IMR-90 (cell line): ENCODE results near the gene DSCAML1. TPM values are rescaled to one million over a fixed set of nuclear protein-coding genes. Genes with fewer than 3 reads are reported as not detected.

ENCODE experiments used
- ATAC-seq: fragments of 200-7000 bp; cut with Tn5 transposase; 2 replicates; pipeline ENCODE4 v1.9.1; 2020; ENCODE audit warnings: low read depth, mild to moderate bottlenecking, moderate library complexity
- BruUV-seq: library from RNA; stranded (reverse); fragments of 400-500 nt; replicated peaks from 2 replicates; lab custom pipeline; 2021; lab: Mats Ljungman, UMichigan
- CTCF ChIA-PET: fragments of 300-600 bp; formaldehyde crosslinking; extraction: SDS; loops from one replicate; lab custom pipeline; 2021; ENCODE audit warnings: antibody characterized with exemption; lab: Yijun Ruan, JAX
- POLR2A ChIA-PET: fragments of 300-600 bp; sonication (Branson Sonifier 250); formaldehyde crosslinking; loops from one replicate; lab custom pipeline; 2022; ENCODE audit warnings: antibody characterized with exemption; ENCODE audit not compliant: unreplicated experiment; lab: Charles Lee
- DNase-seq: peaks from one replicate; pipeline ENCODE4 v3.0.0; 2013
- H2AFZ ChIP-seq: replicated peaks from 2 replicates; pipeline ENCODE3; 2013; ENCODE audit warnings: low read length, mild to moderate bottlenecking; ENCODE audit not compliant: poor library complexity
- H2AK5ac ChIP-seq: 2 replicates; pipeline ENCODE4 v1.6.1; 2013; ENCODE audit warnings: low read depth, low read length, inconsistent platforms
- H2AK9ac ChIP-seq: replicated peaks from 2 replicates; pipeline ENCODE3; 2013; ENCODE audit warnings: mild to moderate bottlenecking, low read depth, low read length, moderate library complexity; ENCODE audit not compliant: poor library complexity
- H2BK120ac ChIP-seq: 2 replicates; pipeline ENCODE4 v1.6.1; 2013; ENCODE audit warnings: low read depth, low read length, inconsistent platforms
- H2BK15ac ChIP-seq: 3 replicates; pipeline ENCODE4 v1.6.1; 2013; ENCODE audit warnings: low read depth, low read length, inconsistent platforms
- H2BK20ac ChIP-seq: 2 replicates; pipeline ENCODE4 v1.6.1; 2013; ENCODE audit warnings: low read depth, mild to moderate bottlenecking, inconsistent platforms, low read length, moderate library complexity
- H2BK5ac ChIP-seq: 2 replicates; pipeline ENCODE4 v1.6.1; 2013; ENCODE audit warnings: mild to moderate bottlenecking, low read depth, low read length, inconsistent platforms; ENCODE audit not compliant: poor library complexity, severe bottlenecking
- H3K14ac ChIP-seq: replicated peaks from 2 replicates; pipeline ENCODE4 v1.6.1; 2013; ENCODE audit warnings: low read depth, low read length, inconsistent platforms
- H3K18ac ChIP-seq: 2 replicates; pipeline ENCODE4 v1.6.1; 2013; ENCODE audit warnings: low read depth, low read length, control low read depth
- H3K23ac ChIP-seq: 2 replicates; pipeline ENCODE4 v1.6.1; 2013; ENCODE audit warnings: low read depth, low read length, inconsistent platforms
- H3K27ac ChIP-seq: 2 replicates; pipeline ENCODE4 v1.5.1; 2013; ENCODE audit warnings: mild to moderate bottlenecking, control low read depth, low read length; ENCODE audit not compliant: insufficient read depth
- H3K27me3 ChIP-seq: 2 replicates; pipeline ENCODE4 v1.6.1; 2013; ENCODE audit warnings: low read length; ENCODE audit not compliant: control insufficient read depth, insufficient read depth
- H3K36me3 ChIP-seq: 2 replicates; pipeline ENCODE4 v1.6.1; 2013; ENCODE audit warnings: low read length, mixed read lengths; ENCODE audit not compliant: control insufficient read depth, insufficient read depth
- H3K4ac ChIP-seq: 2 replicates; pipeline ENCODE4 v1.6.1; 2013; ENCODE audit warnings: low read depth, low read length, inconsistent platforms
- H3K4me1 ChIP-seq: 2 replicates; pipeline ENCODE4 v1.6.1; 2013; ENCODE audit warnings: low read length, mixed read lengths; ENCODE audit not compliant: control insufficient read depth, insufficient read depth
- H3K4me2 ChIP-seq: 2 replicates; pipeline ENCODE4 v1.6.1; 2013; ENCODE audit warnings: low read depth, mild to moderate bottlenecking, control low read depth, low read length, moderate library complexity
- H3K4me3 ChIP-seq: 2 replicates; pipeline ENCODE4 v1.5.1; 2013; ENCODE audit warnings: low read depth, mild to moderate bottlenecking, control low read depth, low read length, moderate library complexity; ENCODE audit not compliant: insufficient read depth
- H3K56ac ChIP-seq: 2 replicates; pipeline ENCODE4 v1.6.1; 2013; ENCODE audit warnings: low read length, inconsistent platforms; ENCODE audit not compliant: insufficient read depth; ENCODE audit errors: extremely low read depth
- H3K79me1 ChIP-seq, 2 experiments: 2 replicates each; pipeline ENCODE4 v1.6.1; 2013; ENCODE audit warnings: low read length in 2 of 2, inconsistent platforms in 1 of 2, low read depth in 1 of 2
- H3K9ac ChIP-seq: 2 replicates; pipeline ENCODE4 v1.6.1; 2013; ENCODE audit warnings: low read depth, low read length, control low read depth
- H3K9me1 ChIP-seq: 2 replicates; pipeline ENCODE4 v1.6.1; 2013; ENCODE audit warnings: low read length, inconsistent platforms; ENCODE audit not compliant: insufficient read depth
- H3K9me3 ChIP-seq: 2 replicates; pipeline ENCODE4 v1.6.1; 2013; ENCODE audit warnings: low read length; ENCODE audit not compliant: control insufficient read depth, insufficient read depth
- H4K20me1 ChIP-seq: 2 replicates; pipeline ENCODE4 v1.6.1; 2013; ENCODE audit warnings: low read length, inconsistent platforms; ENCODE audit not compliant: insufficient read depth
- H4K5ac ChIP-seq: 2 replicates; pipeline ENCODE4 v1.6.1; 2013; ENCODE audit warnings: mild to moderate bottlenecking, low read depth, low read length, control low read depth
- H4K8ac ChIP-seq, 2 experiments: 2 replicates each; pipeline ENCODE4 v1.6.1; 2013; ENCODE audit warnings: low read depth in 2 of 2, low read length in 2 of 2, control low read depth in 1 of 2, inconsistent platforms in 1 of 2
- H4K91ac ChIP-seq: 2 replicates; pipeline ENCODE4 v1.6.1; 2013; ENCODE audit warnings: low read depth, low read length, inconsistent platforms; ENCODE audit not compliant: insufficient read depth
- BHLHE40 ChIP-seq: fragments of 150-350 bp; IDR thresholded peaks from 2 replicates; pipeline ENCODE4 v1.6.1; 2016; ENCODE audit warnings: mild to moderate bottlenecking, low read depth, low read length
- CEBPB ChIP-seq: IDR thresholded peaks from 2 replicates; pipeline ENCODE4 v1.6.1; 2012; ENCODE audit warnings: low read depth, low read length, improper control_type of control experiment
- CHD1 ChIP-seq: IDR thresholded peaks from 2 replicates; pipeline ENCODE4 v1.6.1; 2012; ENCODE audit warnings: low read depth, low read length, improper control_type of control experiment
- CTCF ChIP-seq: conservative IDR thresholded peaks from 2 replicates; pipeline ENCODE4 v1.5.1; 2012; ENCODE audit warnings: mild to moderate bottlenecking, low read depth, low read length, improper control_type of control experiment
- ELK1 ChIP-seq: fragments of 150-350 bp; IDR thresholded peaks from 2 replicates; pipeline ENCODE4 v1.6.1; 2016; ENCODE audit warnings: low read depth, mild to moderate bottlenecking, low read length, moderate library complexity, borderline replicate concordance
- FOS ChIP-seq: fragments of 150-350 bp; IDR thresholded peaks from 2 replicates; pipeline ENCODE4 v1.6.1; 2016; ENCODE audit warnings: low read depth, low read length
- MAFK ChIP-seq: IDR thresholded peaks from 2 replicates; pipeline ENCODE4 v1.6.1; 2012; ENCODE audit warnings: low read depth, low read length, improper control_type of control experiment
- MAZ ChIP-seq: IDR thresholded peaks from 2 replicates; pipeline ENCODE4 v1.6.1; 2012; ENCODE audit warnings: low read depth, mild to moderate bottlenecking, low read length, improper control_type of control experiment, moderate library complexity, borderline replicate concordance
- MXI1 ChIP-seq: IDR thresholded peaks from 2 replicates; pipeline ENCODE4 v1.6.1; 2012; ENCODE audit warnings: low read depth, mild to moderate bottlenecking, low read length, moderate library complexity, borderline replicate concordance
- NFE2L2 ChIP-seq: fragments of 150-350 bp; IDR thresholded peaks from 2 replicates; pipeline ENCODE4 v1.6.1; 2016; ENCODE audit warnings: low read depth, mild to moderate bottlenecking, low read length
- POLR2A ChIP-seq: IDR thresholded peaks from 2 replicates; pipeline ENCODE4 v1.6.1; 2012; ENCODE audit warnings: mild to moderate bottlenecking, low read depth, low read length
- RAD21 ChIP-seq: IDR thresholded peaks from 2 replicates; pipeline ENCODE4 v1.6.1; 2012; ENCODE audit warnings: low read length, improper control_type of control experiment
- RCOR1 ChIP-seq: IDR thresholded peaks from 2 replicates; pipeline ENCODE4 v1.6.1; 2012; ENCODE audit warnings: mild to moderate bottlenecking, low read length, improper control_type of control experiment; ENCODE audit not compliant: insufficient replicate concordance
- RFX5 ChIP-seq: IDR thresholded peaks from 2 replicates; pipeline ENCODE4 v1.8.0; 2012; ENCODE audit warnings: low read depth, mild to moderate bottlenecking, low read length, moderate library complexity
- SMC3 ChIP-seq: fragments of 150-350 bp; IDR thresholded peaks from 2 replicates; pipeline ENCODE4 v1.6.1; 2016; ENCODE audit warnings: low read depth, mild to moderate bottlenecking, antibody characterized with exemption, low read length, moderate library complexity
- USF2 ChIP-seq: fragments of 150-350 bp; IDR thresholded peaks from 2 replicates; pipeline ENCODE4 v1.6.1; 2017; ENCODE audit warnings: mild to moderate bottlenecking, antibody characterized with exemption, low read length, low read depth
- WGBS, 2 experiments: methylation state at CpG; one replicate each; pipeline versions ENCODE4 v1.1.5 to v1.1.7; 2013; ENCODE audit warnings: missing lambda C conversion rate in 2 of 2; ENCODE audit not compliant: insufficient read length in 1 of 2; ENCODE audit errors: extremely low coverage in 2 of 2; 5-methylcytosine and 5-hydroxymethylcytosine counted together
- dilution Hi-C: fragments of 300-500 bp; cut with HindIII; formaldehyde crosslinking; loops from one replicate; pipeline ENCODE4 v1.14.3; 2018; ENCODE audit warnings: low sequenced_read_pairs; ENCODE audit not compliant: unreplicated experiment
- in situ Hi-C: fragments of 300-500 bp; cut with MboI; formaldehyde crosslinking; loops from 3 replicates; pipeline ENCODE4 v1.14.3; 2019; ENCODE audit warnings: low sequenced_read_pairs, inconsistent platforms, mixed read lengths
- intact Hi-C: fragments of 100-400 bp; cut with micrococcal nuclease; formaldehyde crosslinking; loops from 2 replicates; pipeline ENCODE4 v1.10.0; 2022
- polyA plus RNA-seq, 3 experiments: library from polyadenylated mRNA; depleted of rRNA; stranded (reverse); fragments of >200 nt; gene quantifications; 2 replicates each; pipeline ENCODE4 v1.2.3, GENCODE V29; 2012; ENCODE audit warnings: low replicate concordance in 1 of 3
- total RNA-seq: library from RNA; depleted of rRNA; stranded (reverse); fragments of >200 nt; gene quantifications from 2 replicates; pipeline ENCODE4 v1.2.3, GENCODE V29; 2012

DSCAML1 gene
- total and polyA plus RNA-seq, 2 of the 4 experiments (the other 2 are of a cell fraction), result not detected

GRCh38 chr11:117509543-117509942 lies 287.5 kb downstream of the DSCAML1 start:
- no peaks in the 10 kb centered on the region for H4K20me1 ChIP-seq
- H3K9ac ChIP-seq, result no peak overlapping the region
- H3K27me3 ChIP-seq, result peaks cover 34% of the 10 kb centered on the region
- no peak overlapping the region for H3K18ac ChIP-seq
- H3K36me3 ChIP-seq, result no peaks in the 10 kb centered on the region
- no peak overlapping the region for H2BK15ac ChIP-seq
- H3K4me1 ChIP-seq, result no peaks in the 10 kb centered on the region
- no peak overlapping the region for H2AK9ac ChIP-seq
- no peaks in the 10 kb centered on the region for H3K9me1 ChIP-seq
- H3K4me2 ChIP-seq, result no peak overlapping the region
- H3K9me3 ChIP-seq, result no peaks in the 10 kb centered on the region
- H3K4ac ChIP-seq, result no peak overlapping the region
- ATAC-seq (no peak), DNase-seq (no peak)
- no CpG with 5 or more reads among the region's 8 CpGs for WGBS, 2 experiments
- TF ChIP-seq ELK1, result no peak
- no peak for TF ChIP-seq NFE2L2
- TF ChIP-seq RFX5, result no peak
- TF ChIP-seq SMC3, result no peak
- TF ChIP-seq USF2, result no peak
- no peak for TF ChIP-seq BHLHE40
- no peak for TF ChIP-seq RAD21
- TF ChIP-seq MAFK, result no peak
- TF ChIP-seq CEBPB, result no peak
- TF ChIP-seq FOS, result no peak
- TF ChIP-seq POLR2A, result no peak
- TF ChIP-seq RCOR1, result no peak
- no peak for TF ChIP-seq MXI1
- no peak for TF ChIP-seq MAZ
- TF ChIP-seq CHD1, result no peak
- TF ChIP-seq CTCF, result no peak
- no peak overlapping the region for H3K23ac ChIP-seq
- no peak overlapping the region for H2BK20ac ChIP-seq
- no peak overlapping the region for H4K5ac ChIP-seq
- no peak overlapping the region for H4K8ac ChIP-seq
- H2BK120ac ChIP-seq, result no peak overlapping the region
- H2BK5ac ChIP-seq, result no peak overlapping the region
- H3K56ac ChIP-seq, result no peak overlapping the region
- H3K14ac ChIP-seq, result no peak overlapping the region
- ChIA-PET CTCF (no interaction called here), POLR2A (no interaction called here)
- no peak overlapping the region for H2AK5ac ChIP-seq
- H3K79me1 ChIP-seq, result no peaks in the 10 kb centered on the region
- no peak overlapping the region for H3K4me3 ChIP-seq
- BruUV-seq, result no TSS peak
- intact Hi-C loops, result no loop called here
- H4K91ac ChIP-seq, result no peak overlapping the region
- in situ Hi-C loops, result no loop called here
- dilution Hi-C loops, result no loop called here
- H2AFZ ChIP-seq, result no peak overlapping the region
- H3K27ac ChIP-seq, result no peak overlapping the region
